ENCODE measurements around the gene RAB28. TPM values are rescaled to one million over a fixed set of nuclear protein-coding genes. Genes with fewer than 3 reads are reported as not detected.
A peak's percentile ranks its signal among the peaks of the same experiment; 100 is the strongest.

The RAB28 gene
- total RNA-seq (2014; rRNA removed; shearing (Covaris generic)) = 22.0 and 36.8 TPM in 2 replicates

GRCh38 chr4:13484122-13484748 is at the start of gene RAB28:
TSS of gene RAB28 (minus strand) at chr4:13484340.
- DNase-seq (ENCODE audit: low spot score) = peak; percentile 96
- in situ Hi-C loops (cut with HindIII; ENCODE audit: low sequenced_read_pairs) = no loop called here

GRCh38 chr4:13531625-13531998 is 47.5 kb upstream of the RAB28 start:
- no peak for DNase-seq (ENCODE audit: low spot score)
- in situ Hi-C loops (cut with HindIII; ENCODE audit: low sequenced_read_pairs) = no loop called here

GRCh38 chr4:13530823-13531624 is 46.9 kb upstream of the RAB28 start:
- in situ Hi-C loops (cut with HindIII; ENCODE audit: low sequenced_read_pairs) = no loop called here
- no peak for DNase-seq (ENCODE audit: low spot score)

GRCh38 chr4:13529128-13529919 is 45.2 kb upstream of the RAB28 start:
- in situ Hi-C loops (cut with HindIII; ENCODE audit: low sequenced_read_pairs) = no loop called here
- no peak for DNase-seq (ENCODE audit: low spot score)

GRCh38 chr4:13528821-13529127 is 44.6 kb upstream of the RAB28 start:
- in situ Hi-C loops (cut with HindIII; ENCODE audit: low sequenced_read_pairs) = no loop called here
- DNase-seq (ENCODE audit: low spot score) = no peak

GRCh38 chr4:13527981-13528820 is 44.1 kb upstream of the RAB28 start:
- no peak for DNase-seq (ENCODE audit: low spot score)
- in situ Hi-C loops (cut with HindIII; ENCODE audit: low sequenced_read_pairs) = no loop called here

GRCh38 chr4:13527192-13527980 is 43.2 kb upstream of the RAB28 start:
- in situ Hi-C loops (cut with HindIII; ENCODE audit: low sequenced_read_pairs) = no loop called here
- DNase-seq (ENCODE audit: low spot score) = no peak

- in situ Hi-C loops (cut with HindIII; ENCODE audit: low sequenced_read_pairs) = no loop called here
- no peak for DNase-seq (ENCODE audit: low spot score)
These were observed 42.5 kb upstream of the RAB28 start for GRCh38 chr4:13526658-13527057.

GRCh38 chr4:13525606-13526281 is 41.6 kb upstream of the RAB28 start:
- in situ Hi-C loops (cut with HindIII; ENCODE audit: low sequenced_read_pairs) = no loop called here
- DNase-seq (ENCODE audit: low spot score) = no peak

GRCh38 chr4:13524504-13525243 is 40.5 kb upstream of the RAB28 start:
- no peak for DNase-seq (ENCODE audit: low spot score)

GRCh38 chr4:13523591-13524503 is 39.7 kb upstream of the RAB28 start:
- no peak for DNase-seq (ENCODE audit: low spot score)
- in situ Hi-C loops (cut with HindIII; ENCODE audit: low sequenced_read_pairs) = no loop called here

More at GRCh38 chr4:13524504-13525243, 40.5 kb upstream of the RAB28 start:
- in situ Hi-C loops (cut with HindIII; ENCODE audit: low sequenced_read_pairs) = no loop called here

GRCh38 chr4:13523105-13523477 is 39.0 kb upstream of the RAB28 start:
- in situ Hi-C loops (cut with HindIII; ENCODE audit: low sequenced_read_pairs) = no loop called here
- no peak for DNase-seq (ENCODE audit: low spot score)

GRCh38 chr4:13522282-13523104 is 38.4 kb upstream of the RAB28 start:
- in situ Hi-C loops (cut with HindIII; ENCODE audit: low sequenced_read_pairs) = no loop called here

GRCh38 chr4:13521047-13521446 is 36.9 kb upstream of the RAB28 start:
- DNase-seq (ENCODE audit: low spot score) = no peak

More at GRCh38 chr4:13522282-13523104, 38.4 kb upstream of the RAB28 start:
- no peak for DNase-seq (ENCODE audit: low spot score)

GRCh38 chr4:13516315-13516860 is 32.2 kb upstream of the RAB28 start:
- no peak for DNase-seq (ENCODE audit: low spot score)
- in situ Hi-C loops (cut with HindIII; ENCODE audit: low sequenced_read_pairs) = no loop called here

More at GRCh38 chr4:13521047-13521446, 36.9 kb upstream of the RAB28 start:
- in situ Hi-C loops (cut with HindIII; ENCODE audit: low sequenced_read_pairs) = no loop called here
